Measurements from ENCODE around the gene DLG5.

DLG5 gene

DNA sequence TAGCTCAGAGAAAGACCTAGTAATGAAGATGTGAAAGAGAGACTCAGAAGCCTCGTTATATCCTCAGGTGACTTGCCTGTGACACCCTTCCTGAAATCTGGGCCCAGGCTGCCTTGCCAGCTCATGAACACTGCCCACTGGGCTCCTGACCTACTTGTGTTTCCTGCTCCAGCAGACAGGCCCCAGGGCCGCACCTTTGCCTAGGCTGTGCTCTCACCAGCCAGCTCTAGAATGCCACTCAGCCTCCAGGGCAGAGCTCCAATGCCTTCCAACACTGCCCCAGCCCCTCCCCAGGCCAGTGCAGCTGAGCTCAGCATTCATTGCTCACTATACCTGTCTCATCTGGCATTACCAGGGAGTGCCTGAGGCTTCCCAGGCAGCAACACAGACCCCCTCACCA, 94.3 kb downstream of the DLG5 start:
- H3K4me1 ChIP-seq: peaks cover 33% of the 10 kb centered on the region
- no peak for TF ChIP-seq Cebpa-rat (IDR thresholded peaks at IDR 0.05)
- peaks cover 43% of the 10 kb centered on the region for H3K36me3 ChIP-seq

DNA sequence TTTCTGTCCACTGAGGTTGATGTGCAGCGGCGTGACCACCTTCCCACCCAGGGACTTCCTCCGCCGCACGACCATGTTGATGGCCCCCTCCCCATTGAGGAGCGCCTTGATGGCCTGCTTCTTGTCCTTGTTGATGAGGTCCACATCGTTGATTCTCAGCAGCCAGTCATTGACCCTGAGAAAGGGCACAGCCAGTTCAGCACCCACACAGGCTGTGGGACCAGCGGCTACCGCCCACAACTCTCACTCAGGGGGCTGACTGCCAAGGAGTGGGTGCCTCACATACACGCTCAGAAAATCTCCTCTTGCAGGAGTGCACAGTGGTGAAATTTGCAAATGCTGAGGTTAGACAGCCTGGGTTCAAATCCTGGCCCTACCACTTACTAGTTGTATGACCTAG, 97.2 kb downstream of the DLG5 start:
- Histone ChIP-seq H3K9ac (no peak overlapping the region), H4K20me1 (peaks cover 39% of the 10 kb centered on the region), H3K27me3 (no peaks in the 10 kb centered on the region)

More for the DNA sequence above, 94.3 kb downstream of the DLG5 start:
- H3K9me3 ChIP-seq: no peaks in the 10 kb centered on the region
- H3K4me2 ChIP-seq: no peak overlapping the region
- no peak overlapping the region for H3K9ac ChIP-seq
- H3K27ac ChIP-seq: no peak overlapping the region
- H4K20me1 ChIP-seq: peaks cover 60% of the 10 kb centered on the region
- H3K27me3 ChIP-seq: no peaks in the 10 kb centered on the region
- H3K4me3 ChIP-seq: no peak overlapping the region

DNA sequence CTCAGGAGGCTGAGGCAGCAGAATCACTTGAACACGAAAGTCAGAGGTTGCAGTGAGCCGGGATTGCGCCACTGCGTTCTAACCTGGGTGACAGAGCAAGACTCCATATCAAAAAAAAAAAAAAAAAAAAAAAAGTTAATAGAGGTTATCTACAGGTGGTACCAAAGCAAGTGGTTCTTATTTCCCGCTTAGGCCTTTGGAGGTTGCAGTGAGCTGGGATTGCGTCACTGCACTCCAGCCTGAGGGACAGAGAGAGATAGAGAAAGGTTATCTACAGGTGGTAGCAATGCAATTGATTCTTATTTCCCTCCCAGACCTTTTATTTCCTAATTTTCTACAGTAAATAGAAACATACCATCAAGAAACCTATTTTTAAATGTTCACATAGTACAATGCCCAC, 98.2 kb downstream of the DLG5 start:
- no peak overlapping the region for H3K27ac ChIP-seq
- H3K9ac ChIP-seq: no peak overlapping the region
- no peak overlapping the region for H3K4me3 ChIP-seq
- H3K27me3 ChIP-seq: no peaks in the 10 kb centered on the region
- H3K9me3 ChIP-seq: no peaks in the 10 kb centered on the region
- H3K4me2 ChIP-seq: no peak overlapping the region
- TF ChIP-seq Cebpa-rat (IDR thresholded peaks at IDR 0.05): no peak
- peaks cover 29% of the 10 kb centered on the region for H4K20me1 ChIP-seq
- H3K36me3 ChIP-seq: peaks cover 46% of the 10 kb centered on the region
- 0 out of 2 replicates have a peak, but pooled peaks cover 6% of the 10 kb centered on the region for H3K4me1 ChIP-seq

More for the DNA sequence above, 97.2 kb downstream of the DLG5 start:
- no peak overlapping the region for H3K27ac ChIP-seq
- no peak for TF ChIP-seq Cebpa-rat (IDR thresholded peaks at IDR 0.05)
- H3K4me1 ChIP-seq: peaks cover 4% of the 10 kb centered on the region
- peaks cover 47% of the 10 kb centered on the region for H3K36me3 ChIP-seq
- no peaks in the 10 kb centered on the region for H3K9me3 ChIP-seq
- no peak overlapping the region for H3K4me3 ChIP-seq
- no peak overlapping the region for H3K4me2 ChIP-seq

DNA sequence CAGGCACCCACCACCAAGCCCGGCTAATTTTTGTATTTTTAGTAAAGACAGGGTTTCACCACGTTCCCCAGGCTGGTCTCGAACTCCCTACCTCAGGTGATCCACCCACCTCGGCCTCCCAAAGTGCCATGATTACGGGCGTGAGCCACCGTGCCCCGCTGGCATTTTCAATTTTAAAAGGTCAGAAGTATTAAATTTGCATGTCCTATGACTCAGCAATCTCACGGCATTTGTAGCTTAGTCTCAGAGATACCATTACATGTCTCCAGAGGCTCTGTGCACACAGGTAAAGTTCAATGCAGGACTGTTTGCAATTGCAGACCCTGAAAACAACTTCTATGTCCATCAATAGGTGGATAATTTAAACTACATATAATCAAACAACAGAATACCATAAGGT, 99.2 kb downstream of the DLG5 start:
- Histone ChIP-seq H3K4me1 (peaks cover 7% of the 10 kb centered on the region), H3K36me3 (peaks cover 35% of the 10 kb centered on the region), H3K27ac (no peak overlapping the region), H3K9ac (no peak overlapping the region), H3K4me3 (no peak overlapping the region), H3K27me3 (no peaks in the 10 kb centered on the region), H3K4me2 (no peak overlapping the region), H3K9me3 (no peaks in the 10 kb centered on the region), H4K20me1 (peaks cover 19% of the 10 kb centered on the region; the same call in 1 of the 2 replicates)
- no peak for TF ChIP-seq Cebpa-rat (IDR thresholded peaks at IDR 0.05)

DNA sequence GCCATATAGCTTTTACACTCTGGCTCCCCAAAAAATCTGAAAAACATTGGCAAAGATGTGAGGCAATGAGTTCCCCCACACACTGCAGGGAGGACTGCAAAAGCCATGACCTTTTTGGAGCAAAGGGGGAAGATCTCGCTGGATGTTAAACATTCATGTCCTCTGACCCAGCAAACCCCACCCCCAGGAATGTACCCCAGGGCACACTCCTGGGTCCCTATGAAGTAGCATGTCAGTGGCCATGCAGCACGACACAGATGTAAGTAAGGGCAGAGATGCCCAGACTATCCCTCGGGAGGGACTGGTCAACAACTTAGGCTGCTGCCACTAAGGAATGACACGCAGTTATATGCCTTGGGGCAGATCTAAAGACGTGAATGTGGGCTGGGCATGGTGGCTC, 100.6 kb downstream of the DLG5 start:
- Histone ChIP-seq H3K36me3 (peaks cover 34% of the 10 kb centered on the region), H3K4me1 (peaks cover 21% of the 10 kb centered on the region)
- no peak for TF ChIP-seq Cebpa-rat (IDR thresholded peaks at IDR 0.05)

DNA sequence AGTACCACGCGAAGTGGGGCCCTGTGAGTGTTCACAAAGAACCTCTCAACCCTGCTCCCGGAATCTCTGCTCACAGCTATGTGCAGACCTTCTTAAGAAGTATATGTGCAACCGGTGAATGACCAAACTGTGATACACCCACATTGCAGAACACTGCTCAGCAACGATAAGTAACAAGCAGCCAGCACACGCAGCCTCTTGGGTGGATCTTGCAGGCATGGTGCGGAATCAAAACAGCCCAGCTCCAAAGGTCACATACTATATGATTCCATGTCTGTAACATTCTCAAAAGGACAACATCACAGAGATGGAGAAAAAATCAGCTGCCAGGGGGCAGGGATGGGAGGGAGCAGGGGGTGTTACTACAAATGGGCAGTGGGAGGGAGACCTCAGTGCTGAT, 101.6 kb downstream of the DLG5 start:
- Histone ChIP-seq H3K36me3 (peaks cover 25% of the 10 kb centered on the region), H3K27ac (no peak overlapping the region), H3K4me1 (peaks cover 32% of the 10 kb centered on the region), H3K9ac (no peak overlapping the region), H3K4me2 (no peak overlapping the region), H3K4me3 (no peak overlapping the region), H3K27me3 (no peaks in the 10 kb centered on the region), H4K20me1 (peaks cover 20% of the 10 kb centered on the region; the same call in 1 of the 2 replicates), H3K9me3 (no peaks in the 10 kb centered on the region)
- TF ChIP-seq Cebpa-rat (IDR thresholded peaks at IDR 0.05): no peak

More for the DNA sequence above, 100.6 kb downstream of the DLG5 start:
- H3K9me3 ChIP-seq: no peaks in the 10 kb centered on the region
- H3K4me3 ChIP-seq: no peak overlapping the region
- H3K4me2 ChIP-seq: no peak overlapping the region
- H3K9ac ChIP-seq: no peak overlapping the region
- H4K20me1 ChIP-seq: peaks cover 19% of the 10 kb centered on the region; the same call in 1 of the 2 replicates
- no peak overlapping the region for H3K27ac ChIP-seq
- H3K27me3 ChIP-seq: no peaks in the 10 kb centered on the region

DNA sequence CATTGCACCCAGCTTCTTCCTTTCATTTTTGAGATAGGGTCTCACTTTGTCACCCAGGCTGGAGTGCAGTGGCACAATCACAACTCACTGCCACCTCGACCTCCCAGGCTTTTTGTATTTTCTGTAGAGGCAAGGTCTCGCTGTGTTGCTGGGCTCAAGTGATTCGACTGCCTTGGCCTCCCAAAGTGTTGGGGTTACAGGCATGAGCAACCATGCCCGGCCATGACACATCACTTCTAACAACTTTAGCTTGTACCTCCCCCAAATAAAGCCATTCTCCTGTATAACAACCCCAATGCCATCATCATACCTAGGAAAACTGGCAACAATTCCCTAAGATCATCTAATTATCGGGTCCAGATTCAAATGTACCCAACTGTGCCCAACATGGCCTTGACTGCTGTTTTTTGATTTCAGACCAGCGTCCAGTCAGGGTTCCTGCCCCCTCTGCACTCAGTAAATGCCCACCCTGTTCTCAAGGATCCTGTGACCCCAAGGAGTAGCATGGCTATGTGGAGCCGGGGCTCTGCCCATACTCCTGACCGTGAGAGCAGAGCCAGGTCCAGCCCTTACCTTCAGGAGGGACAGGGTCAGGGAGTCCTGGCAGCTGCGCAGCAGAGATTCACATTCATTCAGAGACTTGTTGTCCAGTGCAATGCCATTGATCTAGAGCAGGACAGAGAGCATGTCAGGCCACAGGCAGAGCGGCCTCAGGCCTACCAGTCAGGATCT, 102.6 kb downstream of the DLG5 start:
- Histone ChIP-seq H3K27me3 (no peaks in the 10 kb centered on the region), H3K36me3 (peaks cover 24% of the 10 kb centered on the region), H4K20me1 (peaks cover 20% of the 10 kb centered on the region; the same call in 1 of the 2 replicates), H3K27ac (no peak overlapping the region), H3K9ac (no peak overlapping the region), H3K4me2 (no peak overlapping the region), H3K4me3 (no peak overlapping the region), H3K4me1 (peaks cover 41% of the 10 kb centered on the region), H3K9me3 (no peaks in the 10 kb centered on the region)
- no peak for TF ChIP-seq Cebpa-rat (IDR thresholded peaks at IDR 0.05)

DNA sequence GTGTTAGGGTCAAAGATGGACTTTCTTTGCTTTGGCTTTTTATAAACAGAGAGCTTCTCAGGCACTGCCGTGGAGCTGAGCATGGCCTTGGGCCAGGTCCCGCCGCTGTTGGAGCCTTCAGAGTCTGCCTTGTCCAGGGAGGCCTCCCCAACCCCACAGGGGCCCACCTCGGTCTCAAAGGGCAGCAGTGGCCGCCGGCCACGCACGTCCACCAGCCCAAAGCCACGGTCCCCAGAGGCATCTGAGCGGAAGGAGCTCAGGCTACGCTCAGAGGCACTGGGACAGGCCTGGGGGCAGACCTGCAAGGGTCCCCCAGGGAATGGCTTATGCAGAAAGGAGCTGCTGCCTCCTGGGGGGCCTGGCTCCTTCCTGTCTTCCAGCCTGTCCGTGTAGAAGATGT, 105.0 kb downstream of the DLG5 start:
- H3K27me3 ChIP-seq: no peaks in the 10 kb centered on the region
- no peak overlapping the region for H3K27ac ChIP-seq
- peaks cover 20% of the 10 kb centered on the region; the same call in 1 of the 2 replicates for H4K20me1 ChIP-seq
- peaks cover 57% of the 10 kb centered on the region for H3K4me1 ChIP-seq
- H3K4me2 ChIP-seq: peak overlapping the region; percentile 92
- no peak overlapping the region for H3K4me3 ChIP-seq
- H3K9me3 ChIP-seq: no peaks in the 10 kb centered on the region
- peaks cover 45% of the 10 kb centered on the region for H3K36me3 ChIP-seq
- no peak for TF ChIP-seq Cebpa-rat (IDR thresholded peaks at IDR 0.05)
- peak overlapping the region; percentile 50; the same call in 1 of the 2 replicates for H3K9ac ChIP-seq

DNA sequence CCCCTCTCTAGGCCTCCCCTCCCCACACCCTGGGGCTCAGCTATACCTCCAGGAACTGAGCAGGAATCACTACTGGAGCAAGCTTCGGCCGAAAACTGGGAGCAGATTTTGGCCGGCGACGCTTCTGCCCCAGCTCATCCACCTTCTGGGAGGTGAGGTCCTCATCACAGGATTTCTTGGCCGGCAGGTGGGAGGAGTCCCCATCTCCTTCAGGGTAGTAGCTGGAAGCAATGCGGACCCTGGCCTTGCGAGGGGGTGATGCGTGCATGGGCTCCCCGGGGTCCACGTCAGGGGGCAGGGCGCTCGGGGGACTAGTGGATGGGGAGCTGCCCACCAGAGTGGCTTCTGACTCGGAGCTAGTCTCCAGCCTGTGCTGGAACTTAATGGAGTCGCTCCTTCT, 105.5 kb downstream of the DLG5 start:
- Histone ChIP-seq H4K20me1 (peaks cover 20% of the 10 kb centered on the region; the same call in 1 of the 2 replicates), H3K36me3 (peaks cover 50% of the 10 kb centered on the region), H3K9ac (no peak overlapping the region), H3K27me3 (no peaks in the 10 kb centered on the region), H3K4me1 (peaks cover 57% of the 10 kb centered on the region), H3K27ac (no peak overlapping the region), H3K4me2 (peak overlapping the region; percentile 92), H3K9me3 (no peaks in the 10 kb centered on the region), H3K4me3 (no peak overlapping the region)
- no peak for TF ChIP-seq Cebpa-rat (IDR thresholded peaks at IDR 0.05)

DNA sequence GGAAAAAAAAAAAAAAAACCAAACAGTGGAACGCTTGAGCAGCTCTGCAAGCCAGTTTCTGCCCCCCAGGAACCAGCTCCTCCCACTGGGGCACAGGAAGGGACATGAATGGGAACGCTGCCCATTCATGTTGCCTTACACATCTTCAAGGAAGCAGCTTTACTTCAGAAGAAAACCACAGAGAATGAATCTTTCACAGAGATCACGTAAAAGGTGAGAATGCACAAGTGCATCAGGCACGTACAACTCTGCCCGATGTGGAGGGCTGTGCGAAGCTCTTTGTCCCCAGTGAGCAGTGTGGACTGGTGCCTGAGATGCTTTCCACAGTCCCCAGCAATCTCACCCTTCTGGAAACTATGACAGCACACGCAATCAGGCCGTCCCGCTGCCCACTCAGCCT, 106.2 kb downstream of the DLG5 start:
- peaks cover 20% of the 10 kb centered on the region; the same call in 1 of the 2 replicates for H4K20me1 ChIP-seq
- H3K36me3 ChIP-seq: peaks cover 54% of the 10 kb centered on the region
- peaks cover 57% of the 10 kb centered on the region for H3K4me1 ChIP-seq
- no peak for TF ChIP-seq Cebpa-rat (IDR thresholded peaks at IDR 0.05)
- H3K9ac ChIP-seq: no peak overlapping the region
- no peaks in the 10 kb centered on the region for H3K27me3 ChIP-seq
- no peak overlapping the region for H3K4me3 ChIP-seq
- peak overlapping the region; percentile 92 for H3K4me2 ChIP-seq
- no peaks in the 10 kb centered on the region for H3K9me3 ChIP-seq
- no peak overlapping the region for H3K27ac ChIP-seq
